ENCODE results near the gene ADAMTS14. TPM values are rescaled to one million over a fixed set of nuclear protein-coding genes. Genes with fewer than 3 reads are reported as not detected.

ADAMTS14 gene
- total RNA-seq, 1 experiment from 2014 or later, result 1.6 TPM

DNA sequence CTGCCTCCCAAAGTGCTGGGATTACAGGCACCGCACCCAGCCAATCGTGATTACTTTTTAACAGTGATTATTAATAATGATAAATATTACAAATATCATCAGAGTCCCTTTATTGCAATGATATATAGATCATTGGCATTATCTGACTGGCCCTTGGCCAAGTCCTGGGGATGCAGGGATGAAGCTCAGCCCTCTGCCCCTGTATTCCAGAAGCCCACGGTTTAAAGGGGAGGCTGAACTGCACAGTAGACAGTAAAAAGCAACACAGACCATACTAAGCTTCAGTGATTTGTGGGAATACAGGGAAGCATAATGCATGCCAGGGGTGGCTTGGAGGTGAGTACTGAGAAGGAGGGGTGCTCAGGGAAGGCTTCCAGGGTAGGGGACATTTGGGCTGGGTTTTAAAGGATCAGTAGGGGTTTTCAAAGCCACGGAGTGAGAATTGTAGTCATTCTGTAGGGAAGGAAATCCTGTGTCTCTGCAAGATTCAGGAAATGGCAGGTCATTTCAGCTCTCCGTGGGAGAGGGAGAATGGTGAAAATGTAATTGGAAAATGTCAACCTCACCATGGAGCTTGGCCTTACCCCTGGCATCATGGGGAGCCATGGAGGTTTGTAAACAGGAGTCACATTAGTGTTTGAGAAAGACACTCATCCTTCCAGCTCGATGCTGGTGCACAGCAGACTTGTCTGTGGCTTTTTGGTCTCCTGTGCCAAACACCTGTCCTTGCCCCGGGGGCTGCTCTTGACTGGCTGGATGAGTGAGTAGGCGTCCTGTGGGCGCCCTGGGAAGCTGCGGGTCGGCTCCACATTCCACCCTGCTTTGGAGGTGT lies 8.8 kb downstream of the ADAMTS14 start:
- Histone ChIP-seq H3K23me2 (ENCODE audit: insufficient read length, low read depth, low read length, poor library complexity, severe bottlenecking) (no peaks in the 10 kb centered on the region), H3K9me3 (ENCODE audit: control insufficient read depth, low read depth, low read length) (no peaks in the 10 kb centered on the region), H3K79me2 (ENCODE audit: insufficient read depth, low read length) (no peaks in the 10 kb centered on the region), H2AFZ (ENCODE audit: low read length) (no peak overlapping the region), H4K20me1 (ENCODE audit: control insufficient read depth, insufficient read depth, insufficient read length) (peaks cover 2% of the 10 kb centered on the region), H3K4me2 (ENCODE audit: insufficient read depth, insufficient read length, low read length) (no peak overlapping the region), H3K23ac (ENCODE audit: insufficient read length, low read depth, low read length) (no peak overlapping the region), H3K18ac (ENCODE audit: insufficient read length, low read depth, low read length) (no peak overlapping the region), H3K4ac (ENCODE audit: low read depth, low read length) (no peak overlapping the region), H4K91ac (ENCODE audit: insufficient read length, low read depth, low read length) (no peak overlapping the region), H2BK5ac (ENCODE audit: insufficient read length, low read length) (no peak overlapping the region), H3K27me3 (ENCODE audit: insufficient read depth, low read length) (no peaks in the 10 kb centered on the region), H3K27ac (ENCODE audit: insufficient read length, low read depth, low read length) (no peak overlapping the region), H2BK15ac (ENCODE audit: low read depth, low read length) (no peak overlapping the region), H2BK20ac (ENCODE audit: low read depth, low read length, poor library complexity, severe bottlenecking) (no peak overlapping the region), H2AK5ac (ENCODE audit: insufficient read length, low read length) (no peak overlapping the region), H3K14ac (ENCODE audit: insufficient read depth, low read length) (no peak overlapping the region; the same call in 1 of the 2 replicates), H3K9ac (ENCODE audit: extremely low read depth, insufficient read length, low read length) (no peak overlapping the region), H3K4me1 (ENCODE audit: insufficient read depth, low read length) (no peaks in the 10 kb centered on the region), H4K5ac (ENCODE audit: insufficient read length, low read depth, low read length) (no peak overlapping the region), H2BK12ac (ENCODE audit: insufficient read length, low read depth, low read length) (no peak overlapping the region), H2BK120ac (ENCODE audit: low read depth, low read length, poor library complexity, severe bottlenecking) (no peak overlapping the region), H4K8ac (replicated peaks; ENCODE audit: insufficient read length, low read depth, low read length) (no peak overlapping the region), H3T11ph (ENCODE audit: low read length) (no peak overlapping the region), H3K56ac (ENCODE audit: insufficient read length, low read depth, low read length) (no peak overlapping the region), H3K79me1 (ENCODE audit: insufficient read depth, low read depth, low read length, poor library complexity, severe bottlenecking) (no peaks in the 10 kb centered on the region)
- H3K36me3 Mint-ChIP-seq (ENCODE audit: insufficient read depth in 1 of 3, low read depth in 3 of 3), result peaks cover 2 to 7% (median 4%) of the 10 kb centered on the region in 3 experiments; a peak in 3 of 7 replicates
- peak overlapping the region in 1 of 3 experiments; percentile 91; a peak in 2 of 7 replicates for H3K27ac Mint-ChIP-seq
- H3K4me3 Mint-ChIP-seq, result no peak overlapping the region
- peaks cover 4 to 6% of the 10 kb centered on the region in 2 experiments; a peak in 4 of 5 replicates for H3K9me3 Mint-ChIP-seq
- TF ChIP-seq, protein P1, sequence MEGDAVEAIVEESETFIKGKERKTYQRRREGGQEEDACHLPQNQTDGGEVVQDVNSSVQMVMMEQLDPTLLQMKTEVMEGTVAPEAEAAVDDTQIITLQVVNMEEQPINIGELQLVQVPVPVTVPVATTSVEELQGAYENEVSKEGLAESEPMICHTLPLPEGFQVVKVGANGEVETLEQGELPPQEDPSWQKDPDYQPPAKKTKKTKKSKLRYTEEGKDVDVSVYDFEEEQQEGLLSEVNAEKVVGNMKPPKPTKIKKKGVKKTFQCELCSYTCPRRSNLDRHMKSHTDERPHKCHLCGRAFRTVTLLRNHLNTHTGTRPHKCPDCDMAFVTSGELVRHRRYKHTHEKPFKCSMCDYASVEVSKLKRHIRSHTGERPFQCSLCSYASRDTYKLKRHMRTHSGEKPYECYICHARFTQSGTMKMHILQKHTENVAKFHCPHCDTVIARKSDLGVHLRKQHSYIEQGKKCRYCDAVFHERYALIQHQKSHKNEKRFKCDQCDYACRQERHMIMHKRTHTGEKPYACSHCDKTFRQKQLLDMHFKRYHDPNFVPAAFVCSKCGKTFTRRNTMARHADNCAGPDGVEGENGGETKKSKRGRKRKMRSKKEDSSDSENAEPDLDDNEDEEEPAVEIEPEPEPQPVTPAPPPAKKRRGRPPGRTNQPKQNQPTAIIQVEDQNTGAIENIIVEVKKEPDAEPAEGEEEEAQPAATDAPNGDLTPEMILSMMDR (conservative IDR thresholded peaks at IDR 0.05), result no peak
- H3K4me1 Mint-ChIP-seq, result peaks cover 33 to 37% of the 10 kb centered on the region in 2 experiments
- no CpG with 5 or more reads among the region's 11 CpGs for WGBS (ENCODE audit: extremely low coverage, insufficient read length, low lambda C conversion rate)
- no peaks in the 10 kb centered on the region for H3K27me3 Mint-ChIP-seq (ENCODE audit: low read depth)
- DNase-seq, result no peak
